HG03045 (cell line): ENCODE data around the gene ACTR3.
"Not testable (repeated sequence)": the region's sequence is repeated elsewhere in the genome, so short reads cannot be mapped to it uniquely, and the experiment has no call there.

ENCODE experiments used
- ATAC-seq: cut with Tn5 transposase; IDR thresholded peaks from one replicate; pipeline ENCODE4 v1.9.1; 2021; ENCODE audit warnings: mild to moderate bottlenecking, moderate library complexity; ENCODE audit not compliant: unreplicated experiment

ACTR3 gene

GRCh38 chr2:113889471-113890252 is at the start of gene ACTR3:
Gene ACTR3 (plus strand): TSS chr2:113890089. CDS start chr2:113890280, 191 bp downstream.
- peak; percentile 60 for ATAC-seq

DNA sequence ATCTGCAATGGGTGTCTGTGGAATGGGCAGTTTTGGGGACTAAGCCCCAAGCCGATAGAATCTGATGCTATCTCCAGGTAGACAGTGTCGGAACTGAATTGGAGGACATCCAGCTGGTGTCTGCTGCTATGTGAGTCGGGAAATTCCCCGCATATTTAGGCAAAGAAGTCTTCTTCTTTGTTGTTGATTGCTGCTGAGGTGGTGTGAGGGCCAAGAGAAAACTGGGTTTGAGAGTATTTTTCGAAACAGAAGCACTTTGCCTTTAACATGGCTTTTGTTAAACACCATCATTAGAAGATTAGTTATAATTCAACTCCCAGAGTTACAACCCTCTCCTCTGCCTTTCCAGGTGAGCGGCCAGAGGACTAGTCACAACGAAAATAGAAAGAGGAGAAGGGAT is 49.4 kb upstream of the ACTR3 start:
- no peak for ATAC-seq

GRCh38 chr2:113842919-113843736 is 46.8 kb upstream of the ACTR3 start:
- no peak for ATAC-seq

DNA sequence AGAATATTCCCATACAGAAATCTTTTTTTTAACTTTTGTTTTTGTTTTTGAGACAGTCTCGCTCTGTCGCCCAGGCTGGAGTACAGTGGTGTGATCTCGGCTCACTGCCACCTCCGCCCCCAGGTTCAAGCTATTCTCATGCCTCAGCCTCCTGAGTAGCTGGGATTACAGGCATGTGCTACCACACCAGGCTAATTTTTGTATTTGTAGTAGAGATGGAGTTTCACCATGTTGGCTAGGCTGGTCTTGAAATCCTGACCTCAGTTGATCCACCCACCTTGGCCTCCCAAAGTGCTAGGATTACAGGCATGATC is 46.2 kb upstream of the ACTR3 start:
- ATAC-seq = not testable (repeated sequence)

DNA sequence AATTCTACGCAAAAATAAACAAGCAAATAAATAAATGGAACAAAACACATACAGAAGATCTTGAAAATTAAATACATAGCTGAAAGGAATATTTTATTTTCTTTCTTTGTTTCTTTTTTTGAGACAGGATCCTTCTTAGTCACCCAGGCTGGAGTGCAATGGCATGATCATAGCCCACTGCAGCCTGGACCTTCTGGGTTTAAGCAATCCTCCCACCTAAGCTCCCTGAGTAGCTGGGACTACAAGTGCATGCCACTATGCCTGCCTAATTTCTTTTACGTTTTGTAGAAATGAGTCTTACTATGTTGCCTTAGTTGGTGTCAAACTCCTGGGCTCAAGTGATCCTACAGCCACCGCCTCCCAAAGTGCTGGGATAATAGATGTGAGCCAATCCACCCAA is 44.6 kb upstream of the ACTR3 start:
- ATAC-seq = no peak

DNA sequence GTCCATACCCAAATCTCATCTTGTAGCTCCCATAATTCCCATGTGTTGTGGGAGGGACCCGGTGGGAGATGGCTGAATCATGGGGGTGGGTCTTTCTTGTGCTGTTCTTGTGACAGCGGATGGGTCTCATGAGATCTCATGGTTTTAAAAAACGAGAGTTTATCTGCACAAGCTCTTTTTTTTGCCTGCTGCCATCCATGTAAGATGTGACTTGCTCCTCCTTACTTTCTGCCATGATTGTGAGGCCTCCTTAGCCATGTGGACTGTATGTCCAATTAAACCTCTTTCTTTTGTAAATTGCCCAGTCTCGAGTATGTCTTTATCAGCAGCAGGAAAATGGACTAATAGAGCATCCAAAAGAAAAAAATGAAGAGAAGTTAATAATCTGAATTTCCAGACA is 44.1 kb upstream of the ACTR3 start:
- ATAC-seq = not testable (repeated sequence)

DNA sequence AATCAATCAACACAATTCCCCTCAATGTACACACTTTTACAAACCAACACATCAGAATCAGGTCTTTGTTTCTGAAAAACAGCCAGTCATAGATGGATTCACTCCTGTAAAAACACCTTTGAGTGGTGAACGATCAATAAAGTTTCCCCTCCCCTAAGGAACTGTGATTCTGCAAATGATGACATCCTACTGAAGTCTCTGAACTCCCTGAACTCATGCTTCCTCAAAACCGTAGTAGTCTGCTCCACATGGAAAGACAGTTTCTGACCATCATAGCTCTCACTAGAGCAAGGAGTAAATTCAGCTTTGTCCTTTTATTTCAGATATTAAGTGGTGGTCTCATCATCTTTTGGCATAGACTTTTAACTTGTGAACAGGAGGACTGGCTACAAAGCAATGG is 43.5 kb upstream of the ACTR3 start:
- ATAC-seq = no peak

DNA sequence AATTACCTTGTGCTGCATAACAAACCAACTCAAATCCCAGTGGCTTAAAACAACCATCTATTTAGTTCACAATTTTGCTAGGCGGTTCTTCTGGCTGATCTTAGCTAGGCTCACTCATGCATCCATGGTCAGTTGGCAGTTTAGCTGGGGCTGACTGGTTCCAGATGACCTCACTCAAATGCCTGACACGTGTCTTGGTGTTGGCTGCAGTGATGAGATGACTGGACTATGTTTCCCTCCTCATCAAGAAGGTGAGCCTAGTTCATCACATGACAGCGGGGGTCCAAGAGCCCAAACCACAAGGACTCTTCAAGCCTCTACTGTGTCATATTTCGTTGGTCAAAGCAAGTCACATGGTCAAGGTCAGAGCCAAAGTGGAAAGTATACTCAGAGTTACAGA is 42.7 kb upstream of the ACTR3 start:
- ATAC-seq = no peak

DNA sequence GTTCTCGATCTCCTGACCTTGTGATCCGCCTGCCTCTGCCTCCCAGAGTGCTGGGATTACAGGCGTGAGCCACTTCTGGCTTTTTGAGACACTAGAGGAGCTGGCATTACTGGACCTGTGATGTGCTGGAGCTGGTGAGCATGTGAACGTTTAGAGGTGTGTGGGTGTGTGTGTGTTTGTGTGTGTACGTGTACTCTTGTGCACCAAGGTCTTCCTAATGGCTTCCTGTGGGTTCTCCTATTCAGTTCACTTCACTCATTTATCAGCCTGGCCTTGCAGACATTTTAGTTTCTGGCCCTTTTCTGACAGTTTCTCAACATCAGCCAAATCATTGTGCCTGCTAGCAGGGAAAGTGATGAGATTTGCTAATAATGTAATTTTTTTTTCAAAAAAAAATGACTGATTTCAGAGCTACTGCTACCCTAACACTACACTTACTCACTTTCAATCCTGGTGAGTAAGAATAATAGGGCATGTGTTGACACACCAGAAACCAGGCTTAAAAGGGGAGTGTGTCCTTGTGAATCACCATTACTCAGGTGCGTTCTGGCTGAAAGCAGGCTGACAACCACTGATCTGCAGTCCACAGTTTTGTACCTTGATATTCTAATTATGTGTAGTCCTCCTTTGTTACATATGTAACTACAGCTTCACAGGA is 41.0 kb upstream of the ACTR3 start:
- ATAC-seq = peak; percentile 68

DNA sequence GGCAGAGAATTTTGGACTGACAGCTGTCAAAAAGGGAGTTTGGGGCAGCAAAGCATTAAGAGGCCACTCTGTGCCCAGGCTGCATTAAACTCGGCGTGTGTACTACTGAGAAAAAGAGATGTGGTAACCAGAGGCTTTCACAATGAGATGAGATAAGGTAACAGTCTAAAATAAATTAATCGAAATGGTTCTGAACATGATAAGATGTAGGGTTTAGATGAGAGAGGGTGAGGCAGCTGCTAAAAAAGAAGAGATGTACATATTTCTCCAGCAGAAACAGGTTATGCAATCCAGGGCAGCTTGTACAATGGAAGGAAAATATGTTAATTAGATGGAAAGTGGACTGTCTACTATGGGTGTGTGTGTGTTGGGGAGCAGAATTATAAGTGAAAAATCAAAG is 39.2 kb upstream of the ACTR3 start:
- no peak for ATAC-seq

- no peak for ATAC-seq
These were observed 38.2 kb upstream of the ACTR3 start for GRCh38 chr2:113851640-113852039.

- no peak for ATAC-seq
These were observed 35.7 kb upstream of the ACTR3 start for GRCh38 chr2:113854208-113854607.

GRCh38 chr2:113854970-113855740 is 34.7 kb upstream of the ACTR3 start:
- no peak for ATAC-seq

GRCh38 chr2:113857464-113857863 is 32.4 kb upstream of the ACTR3 start:
- no peak for ATAC-seq

DNA sequence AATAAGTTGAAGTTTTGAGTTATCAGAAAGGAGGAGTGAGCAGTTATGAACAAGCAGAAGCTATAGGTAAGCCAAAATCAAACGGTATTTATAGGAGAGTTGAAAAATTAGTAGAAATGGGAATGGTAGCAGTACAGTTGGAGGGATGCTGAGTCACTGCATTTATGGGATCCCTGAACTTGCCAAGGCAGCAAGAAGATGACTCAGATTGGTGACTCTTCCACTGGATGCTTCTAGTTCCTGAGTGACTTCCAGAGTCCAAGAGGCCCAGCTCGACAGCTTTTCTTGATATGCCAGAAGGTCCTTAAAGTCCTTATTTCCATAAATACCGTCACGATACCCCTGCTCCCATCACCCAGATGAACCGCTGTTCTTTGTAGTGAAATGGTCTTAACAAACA is 31.1 kb upstream of the ACTR3 start:
- ATAC-seq = no peak

GRCh38 chr2:113861740-113862139 is 28.1 kb upstream of the ACTR3 start:
- no peak for ATAC-seq

DNA sequence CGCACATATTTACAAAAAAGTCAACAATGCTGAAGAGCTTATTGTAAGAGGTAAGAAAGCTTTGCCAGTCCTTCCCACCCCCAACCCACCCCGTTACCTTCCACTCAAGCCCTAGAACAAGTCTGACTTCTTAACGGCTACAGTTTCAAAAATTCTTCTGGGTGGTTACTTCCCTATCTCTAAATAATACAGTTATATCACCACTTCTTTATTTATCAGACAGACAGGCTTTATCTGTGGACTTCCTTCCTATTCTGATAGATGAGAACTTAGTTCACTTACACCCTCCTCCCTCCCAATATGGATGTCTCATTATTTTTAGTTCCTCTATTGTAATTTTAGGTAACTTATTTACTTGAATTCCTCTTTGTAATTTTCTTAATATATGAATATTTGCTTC is 26.7 kb upstream of the ACTR3 start:
- no peak for ATAC-seq

DNA sequence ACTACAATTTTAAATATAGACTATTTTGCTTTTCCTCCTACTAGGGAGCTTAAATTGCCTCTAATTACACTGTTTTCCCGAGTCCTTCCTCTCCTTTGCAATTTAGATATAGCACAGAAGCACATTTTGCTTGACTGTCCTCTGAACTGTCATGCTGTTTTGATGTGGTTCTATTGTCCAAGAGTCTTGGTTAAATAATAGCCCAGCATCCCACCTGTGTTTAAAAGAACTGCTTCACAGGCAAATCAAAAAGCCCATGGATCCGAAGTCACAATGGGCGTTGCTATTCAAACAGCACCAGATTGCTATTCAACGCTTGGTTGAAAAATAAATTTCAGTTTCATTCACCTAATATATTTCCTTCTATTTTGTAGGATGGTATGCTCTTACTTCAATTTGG is 22.3 kb upstream of the ACTR3 start:
- ATAC-seq = no peak

GRCh38 chr2:113869253-113869652 is 20.6 kb upstream of the ACTR3 start:
- no peak for ATAC-seq

DNA sequence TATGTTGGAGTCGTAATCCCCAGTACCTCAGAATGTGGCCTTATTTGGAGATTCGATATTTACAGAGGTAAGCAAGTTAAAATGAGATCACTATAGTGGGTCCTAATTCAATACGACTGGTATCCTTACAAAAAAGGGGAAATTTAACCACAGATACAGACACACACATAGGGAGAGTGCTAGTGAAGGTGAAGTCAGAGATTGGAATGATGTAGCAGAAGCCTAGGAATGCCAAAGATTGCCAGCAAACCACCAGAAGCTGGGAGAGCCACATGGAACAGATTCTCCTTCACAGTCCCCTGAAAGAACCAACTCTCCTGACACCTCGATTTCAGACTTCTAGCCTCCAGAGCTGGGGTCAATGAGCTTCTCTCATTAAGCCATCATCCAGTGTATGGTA is 17.7 kb upstream of the ACTR3 start:
- no peak for ATAC-seq

DNA sequence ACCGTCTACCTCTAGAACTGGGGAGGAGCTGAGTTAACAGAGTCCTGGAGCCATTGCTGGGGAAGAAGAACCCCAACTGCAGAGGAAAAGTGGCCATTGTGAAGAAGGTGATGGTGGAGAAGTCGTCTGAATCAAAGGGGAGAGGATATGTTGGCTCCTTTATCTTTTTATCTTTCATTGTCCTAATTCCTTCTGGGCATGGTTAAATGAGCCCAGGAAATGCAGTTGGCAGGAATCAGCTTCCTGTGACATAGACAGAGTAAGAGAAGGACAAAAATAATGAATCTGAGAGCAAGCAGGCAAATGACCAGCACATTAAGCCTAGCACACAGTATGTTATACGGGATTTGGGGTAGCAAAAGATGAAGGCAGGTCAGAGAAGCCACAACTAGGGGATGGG is 16.0 kb upstream of the ACTR3 start:
- no peak for ATAC-seq
